GM04503 (cell line): ENCODE data around the gene ALDH3B1.

ENCODE experiments used
- DNase-seq: peaks from one replicate; pipeline ENCODE4 v3.0.0-alpha.2; 2012; ENCODE audit warnings: low read depth

ALDH3B1 gene

DNA sequence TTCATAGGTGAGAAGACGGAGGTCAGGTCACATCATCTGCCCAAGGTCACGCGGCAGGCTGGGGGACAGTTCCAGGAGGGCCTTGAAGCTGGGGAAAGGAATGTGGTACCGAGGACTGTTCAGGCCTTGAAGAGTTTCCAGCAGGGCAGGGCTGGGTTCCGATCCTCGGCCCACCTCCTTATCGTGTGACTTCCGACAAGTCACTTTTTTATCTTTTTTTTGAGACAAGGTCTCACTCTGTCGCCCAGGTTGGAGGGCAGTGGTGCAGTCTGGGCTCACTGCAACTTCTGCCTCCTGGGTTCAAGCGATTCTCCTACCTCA is 21.0 kb downstream of the ALDH3B1 start:
- DNase-seq = no peak

DNA sequence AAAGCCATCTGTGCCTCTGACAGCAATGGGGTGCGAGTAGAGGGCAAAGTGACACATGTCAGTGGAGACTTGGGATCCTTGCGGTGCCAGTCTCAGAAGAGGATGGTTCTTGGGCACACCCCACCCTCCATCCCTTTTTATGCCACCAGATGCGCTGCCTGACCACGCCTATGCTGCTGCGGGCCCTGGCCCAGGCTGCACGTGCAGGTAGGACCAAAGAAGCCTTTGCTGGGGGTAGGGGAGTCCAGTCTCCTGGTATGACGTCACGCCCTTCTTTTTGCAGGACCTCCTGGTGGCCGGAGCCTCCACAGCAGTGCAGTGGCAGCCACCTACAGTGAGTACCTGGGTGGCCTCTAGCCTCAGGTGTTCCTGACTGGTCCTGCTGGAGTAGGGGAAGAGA is 21.9 kb downstream of the ALDH3B1 start:
- DNase-seq = no peak

DNA sequence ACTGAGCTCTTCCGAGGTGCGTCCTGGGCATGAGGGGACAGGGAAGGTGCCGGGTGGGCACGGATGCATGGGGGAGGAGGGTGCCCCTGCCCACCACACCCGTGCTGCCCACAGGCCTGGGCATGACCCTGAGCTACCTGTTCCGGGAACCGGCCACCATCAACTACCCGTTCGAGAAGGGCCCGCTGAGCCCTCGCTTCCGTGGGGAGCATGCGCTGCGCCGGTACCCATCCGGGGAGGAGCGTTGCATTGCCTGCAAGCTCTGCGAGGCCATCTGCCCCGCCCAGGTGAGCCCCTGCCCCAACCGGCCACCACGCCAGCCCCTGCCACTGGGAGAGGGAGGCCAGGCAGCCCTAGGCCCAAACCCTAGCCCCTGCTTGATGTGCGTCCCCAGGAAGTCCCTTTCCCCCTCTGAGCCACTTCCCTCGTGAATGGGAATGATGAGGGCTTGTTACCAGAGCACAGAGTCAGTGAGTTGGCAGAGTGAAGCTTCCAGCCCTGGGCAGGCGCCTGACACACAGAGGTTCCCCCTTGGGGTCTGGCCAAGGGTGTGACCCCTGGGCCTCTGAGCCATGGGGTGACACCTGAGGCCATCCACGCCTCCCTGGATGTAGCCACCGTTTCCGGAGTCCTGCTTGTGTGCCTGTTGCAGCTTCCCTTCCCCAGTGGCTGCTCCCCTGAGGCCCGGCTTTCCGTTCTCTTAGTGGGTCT is 23.0 kb downstream of the ALDH3B1 start:
- DNase-seq = no peak

DNA sequence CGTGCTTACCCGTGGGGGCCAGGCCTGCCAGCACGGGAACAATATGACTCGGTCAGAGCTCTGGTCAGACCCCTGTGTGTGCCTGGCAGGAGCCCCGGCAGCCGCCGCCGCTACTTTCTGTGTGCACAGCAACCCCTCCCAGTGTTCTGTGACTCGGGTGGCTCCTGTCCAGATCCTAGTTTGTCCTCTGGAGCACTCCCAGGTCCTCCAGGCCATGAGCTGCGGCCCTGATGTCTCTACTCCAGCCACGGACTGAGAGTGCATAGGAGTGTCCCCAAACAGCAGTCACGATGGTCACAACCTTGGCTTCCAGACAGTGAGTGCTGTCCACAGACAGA is 23.6 kb downstream of the ALDH3B1 start:
- no peak for DNase-seq

DNA sequence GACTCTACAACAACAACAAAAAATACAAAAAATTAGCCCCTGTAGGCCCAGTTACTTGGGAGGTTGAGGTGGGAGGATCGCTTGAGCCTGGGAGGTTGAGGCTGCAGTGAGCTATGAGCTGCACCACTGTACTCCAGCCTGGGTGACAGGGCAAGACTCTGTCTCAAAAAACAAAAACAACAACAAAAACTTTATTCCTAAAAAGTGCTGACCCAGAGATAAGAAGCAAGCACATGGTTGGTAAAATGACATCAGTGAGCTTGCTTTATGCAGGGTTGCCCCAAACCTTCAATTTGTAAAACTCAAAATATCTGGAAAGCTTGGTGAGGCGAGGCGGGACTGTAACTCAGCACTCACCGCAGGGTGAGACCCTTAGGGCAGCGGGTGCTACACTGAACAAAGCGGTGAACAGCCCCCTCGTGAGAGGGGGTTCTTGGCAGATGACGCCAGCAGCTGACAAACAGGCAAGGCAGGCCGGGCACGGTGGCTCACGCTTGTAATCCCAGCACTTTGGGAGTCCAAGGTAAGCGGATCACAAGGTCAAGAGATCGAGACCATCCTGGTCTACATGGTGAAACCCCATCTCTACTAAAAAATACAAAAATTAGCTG is 25.2 kb downstream of the ALDH3B1 start:
- no peak for DNase-seq

DNA sequence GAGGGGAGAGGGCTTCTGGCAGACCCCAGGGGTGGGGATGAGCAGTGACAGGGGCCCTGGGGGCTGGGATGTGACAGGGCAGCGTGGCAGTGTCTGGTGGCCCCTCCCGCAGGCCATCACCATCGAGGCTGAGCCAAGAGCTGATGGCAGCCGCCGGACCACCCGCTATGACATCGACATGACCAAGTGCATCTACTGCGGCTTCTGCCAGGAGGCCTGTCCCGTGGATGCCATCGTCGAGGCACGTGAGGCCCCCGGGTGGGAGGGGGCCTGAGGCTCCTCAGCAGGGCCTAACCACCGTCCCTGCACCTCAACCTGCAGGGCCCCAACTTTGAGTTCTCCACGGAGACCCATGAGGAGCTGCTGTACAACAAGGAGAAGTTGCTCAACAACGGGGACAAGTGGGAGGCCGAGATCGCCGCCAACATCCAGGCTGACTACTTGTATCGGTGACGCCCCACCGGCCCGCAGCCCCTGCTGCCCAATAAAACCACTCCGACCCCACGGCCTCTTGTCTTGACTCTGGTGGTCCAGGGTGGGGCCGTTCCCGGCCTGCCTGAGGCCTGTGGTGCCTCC is 26.1 kb downstream of the ALDH3B1 start:
- DNase-seq = no peak

DNA sequence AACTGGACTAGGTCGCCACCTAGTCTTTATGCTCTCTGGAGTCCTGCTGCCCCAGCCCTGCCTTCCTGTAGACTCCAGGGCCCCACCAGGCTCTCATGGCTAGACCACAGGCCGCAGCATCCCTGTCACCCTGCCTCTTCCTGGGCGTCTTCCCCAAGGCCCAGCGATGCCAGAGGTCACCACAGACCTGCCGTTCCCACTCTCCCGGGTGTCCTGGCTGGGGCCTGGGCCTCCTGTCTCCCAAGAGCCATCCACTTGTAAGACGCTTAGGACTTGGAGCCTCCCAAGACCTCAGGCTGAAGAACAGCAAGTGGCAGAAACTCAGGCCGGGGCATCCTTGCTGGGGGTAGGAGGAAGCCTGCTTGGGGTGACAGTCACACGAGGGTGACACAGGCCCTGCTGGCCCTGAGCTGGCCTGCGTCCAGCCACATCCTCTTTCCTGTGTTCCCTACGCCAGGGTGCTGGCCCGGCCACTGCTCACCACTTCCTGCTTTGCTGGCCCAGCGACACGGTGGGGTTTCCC is 26.7 kb downstream of the ALDH3B1 start:
- DNase-seq = no peak

DNA sequence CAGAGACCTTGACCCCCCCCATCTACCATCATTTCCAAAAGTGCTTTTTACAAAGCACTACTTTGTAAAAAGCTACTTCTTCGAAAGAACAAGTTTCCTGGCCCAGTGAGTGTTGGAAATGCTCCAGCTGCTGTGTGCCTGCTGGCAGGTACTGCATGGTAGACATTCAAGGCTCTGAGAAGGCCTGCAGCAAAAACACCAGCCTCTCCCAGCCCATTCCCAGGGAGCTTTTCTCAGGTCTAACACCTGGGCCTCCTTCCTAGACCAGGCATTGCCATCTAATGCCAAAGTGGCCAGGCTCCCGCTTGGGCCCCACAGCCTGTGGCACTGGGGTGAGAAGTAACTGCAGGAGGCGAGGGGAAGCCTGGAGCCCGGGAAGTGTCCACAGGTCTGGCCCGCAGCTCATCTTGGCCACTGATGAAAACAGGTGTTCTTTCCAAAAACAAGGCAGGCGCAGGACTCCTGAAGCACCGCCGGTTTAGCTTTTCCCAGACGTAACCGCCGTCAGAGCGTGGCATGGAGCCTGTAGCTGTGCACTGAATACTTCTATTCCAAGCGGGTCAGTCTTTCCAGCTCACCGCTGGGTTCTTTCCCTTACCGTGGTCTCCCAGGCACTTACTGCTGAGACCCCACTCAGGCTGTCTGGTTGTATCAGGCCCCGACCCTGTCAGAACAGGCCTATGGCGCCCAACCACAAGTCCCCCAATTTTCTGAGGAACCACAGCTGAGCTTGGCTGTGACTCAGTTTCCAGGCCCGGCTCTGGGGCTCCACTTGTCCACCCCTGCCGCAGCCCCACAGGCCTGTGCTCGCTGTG is 27.5 kb downstream of the ALDH3B1 start:
- no peak for DNase-seq

DNA sequence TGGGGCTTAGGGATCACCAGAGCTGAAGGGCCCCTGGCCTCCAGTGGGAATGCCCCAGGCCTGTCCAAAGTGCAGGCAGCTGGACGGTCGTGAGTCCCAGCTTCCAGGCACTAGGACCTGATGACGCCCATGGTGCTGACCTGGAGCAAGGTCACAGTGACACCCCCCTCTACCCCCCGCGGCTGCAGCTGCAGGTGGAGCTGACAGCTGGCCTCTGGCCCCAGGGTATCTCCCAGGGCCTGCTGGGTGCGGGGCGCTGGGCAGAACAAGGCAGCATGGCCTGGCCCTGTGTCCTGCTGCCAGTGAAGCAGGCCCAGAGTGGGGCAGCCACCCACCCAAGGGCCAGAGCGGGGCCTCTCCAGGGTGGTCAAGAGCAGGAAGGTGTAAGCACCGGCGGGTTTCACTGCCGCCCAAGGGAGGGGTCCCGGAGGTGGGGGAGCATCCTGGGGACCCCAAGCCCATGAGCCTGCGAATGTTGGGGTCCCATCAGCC is 28.1 kb downstream of the ALDH3B1 start:
- DNase-seq = no peak

DNA sequence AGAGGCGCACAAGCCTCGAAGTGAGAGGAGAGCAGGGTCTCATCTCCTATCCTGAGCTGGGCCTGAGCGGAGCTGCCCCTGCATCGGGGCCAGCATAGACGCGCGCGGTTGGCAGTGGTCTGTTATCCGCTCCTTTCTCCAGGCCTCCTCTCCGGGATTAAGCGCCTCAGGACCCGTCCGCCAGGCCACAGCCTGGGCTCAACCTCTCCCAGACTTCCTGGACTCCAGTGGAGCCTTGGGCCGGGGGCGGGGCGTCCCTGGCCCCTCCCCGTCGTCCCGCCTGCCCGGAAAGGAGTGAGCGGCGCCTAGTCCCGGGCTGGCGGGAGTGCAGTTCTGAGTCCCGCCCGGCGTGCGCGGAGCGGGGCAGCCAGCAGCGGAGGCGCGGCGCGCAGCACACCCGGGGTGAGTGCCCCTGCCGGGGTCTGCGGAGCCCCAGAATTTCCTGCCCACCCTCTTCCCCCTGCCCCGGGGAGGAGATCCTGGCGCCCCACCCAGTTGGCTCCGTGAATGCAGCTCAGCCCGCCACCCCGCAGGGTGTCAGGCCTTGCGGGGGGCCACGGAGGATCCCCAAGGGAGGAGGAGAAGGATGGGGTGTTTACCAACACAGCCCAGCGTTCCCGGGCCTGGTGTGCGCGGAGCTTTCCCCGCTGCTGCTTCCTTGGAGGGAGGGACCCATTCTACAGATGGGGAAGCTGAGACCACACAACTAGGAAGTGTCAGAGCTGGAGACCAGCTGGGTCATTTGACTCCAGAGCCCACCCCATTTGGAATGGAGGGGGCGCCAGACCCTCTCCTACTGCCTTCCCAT is 28.8 kb downstream of the ALDH3B1 start, which contains the start of gene TCIRG1:
Gene TCIRG1 (plus strand): TSS at position 308 of the 808 bp plus-strand sequence. CDS start 2,247 bp downstream, outside the sequence.
- DNase-seq = peak; percentile 43

DNA sequence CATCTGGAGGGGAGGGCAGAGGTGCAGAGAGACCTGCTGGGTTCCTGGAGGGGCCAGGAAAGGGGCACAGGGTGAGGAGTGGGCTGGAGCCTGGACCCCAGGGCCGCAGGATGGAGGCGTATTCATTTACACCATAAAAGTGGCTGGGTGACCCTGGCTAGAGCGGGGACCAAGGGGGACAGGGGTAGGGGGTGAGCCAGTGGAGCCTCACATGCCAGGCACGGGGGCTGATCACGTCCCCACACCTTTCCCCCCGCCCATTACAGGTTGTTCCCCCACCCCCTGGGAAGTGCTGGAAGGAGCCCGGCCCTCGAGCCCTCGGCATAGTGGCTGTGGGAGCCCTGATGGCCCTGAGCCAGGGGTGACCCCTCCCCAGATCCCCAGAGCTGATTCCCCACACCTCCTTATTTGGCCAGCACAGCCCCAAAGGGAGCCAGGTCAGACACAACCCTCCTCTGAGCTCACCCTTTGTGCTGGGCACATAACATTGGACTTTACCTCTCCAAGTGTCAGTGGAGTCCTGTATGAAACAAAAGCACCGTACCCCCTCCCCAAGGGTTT is 29.5 kb downstream of the ALDH3B1 start:
- DNase-seq = no peak

DNA sequence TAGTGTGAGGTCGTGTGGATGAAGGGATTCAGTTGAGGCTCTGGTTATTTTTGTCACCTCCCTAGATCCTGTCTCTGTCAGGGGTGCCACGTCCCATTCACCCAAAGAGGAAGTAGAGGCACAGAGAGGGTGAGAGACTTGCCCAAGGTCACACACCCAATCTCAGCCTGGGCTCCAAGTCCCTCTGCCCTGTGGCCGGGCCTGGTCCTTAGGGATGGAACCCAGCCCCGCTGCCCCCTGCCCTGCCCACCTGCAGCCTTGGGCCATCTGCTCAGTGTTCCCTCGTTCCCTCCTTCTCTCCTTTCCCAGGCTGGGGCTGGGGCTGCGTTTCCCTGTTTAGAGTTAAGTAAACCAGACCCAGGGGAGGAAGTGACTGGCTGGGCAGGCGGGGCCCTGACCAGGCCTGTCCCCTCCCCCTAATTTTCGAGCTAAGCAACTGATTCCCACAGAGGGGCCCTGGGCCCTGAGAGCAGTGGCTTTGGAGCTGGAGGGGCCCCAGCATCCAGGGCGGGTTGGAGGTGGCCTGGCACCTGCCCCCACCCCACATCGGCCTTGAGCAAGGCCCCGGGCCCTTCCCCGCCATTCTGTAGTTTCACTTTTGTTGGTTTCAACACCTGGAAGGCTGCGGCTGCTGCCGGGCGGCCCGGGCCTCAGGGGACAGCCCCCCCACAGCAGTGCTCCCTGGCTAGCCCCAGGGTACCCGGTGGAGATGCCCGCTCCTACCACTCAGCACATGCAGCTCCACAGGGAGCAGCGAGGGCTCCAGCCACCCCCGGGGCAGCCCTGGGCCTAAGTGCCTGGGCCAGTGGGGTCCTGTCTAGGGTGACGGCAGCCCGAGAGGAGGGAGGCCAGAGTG is 30.2 kb downstream of the ALDH3B1 start:
- no peak for DNase-seq

DNA sequence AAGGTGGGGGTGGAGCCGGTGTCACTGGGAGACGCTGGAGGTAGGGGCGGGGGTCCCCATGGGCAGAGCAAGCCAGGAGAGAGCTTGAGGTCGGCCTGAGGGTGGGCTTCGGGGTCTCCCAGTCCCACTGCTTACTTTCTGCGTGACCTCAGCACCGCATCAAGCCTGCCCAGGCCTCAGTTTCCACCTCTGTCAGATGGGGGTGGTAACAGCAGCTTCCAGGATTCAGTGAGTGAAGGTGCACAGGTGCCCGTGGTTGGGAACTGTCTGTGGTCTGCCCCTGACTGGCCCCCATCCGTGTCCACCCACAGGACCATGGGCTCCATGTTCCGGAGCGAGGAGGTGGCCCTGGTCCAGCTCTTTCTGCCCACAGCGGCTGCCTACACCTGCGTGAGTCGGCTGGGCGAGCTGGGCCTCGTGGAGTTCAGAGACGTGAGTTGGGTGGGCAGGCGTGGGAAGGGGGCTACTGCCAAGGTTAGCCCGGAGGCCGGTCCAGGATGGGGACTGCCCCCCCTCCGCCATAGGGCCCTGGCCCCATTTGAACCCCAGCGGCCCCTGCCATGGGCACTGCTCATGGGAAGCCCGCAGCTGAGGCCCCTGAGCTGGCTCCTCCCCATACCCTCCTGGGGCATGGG is 30.9 kb downstream of the ALDH3B1 start:
- no peak for DNase-seq

DNA sequence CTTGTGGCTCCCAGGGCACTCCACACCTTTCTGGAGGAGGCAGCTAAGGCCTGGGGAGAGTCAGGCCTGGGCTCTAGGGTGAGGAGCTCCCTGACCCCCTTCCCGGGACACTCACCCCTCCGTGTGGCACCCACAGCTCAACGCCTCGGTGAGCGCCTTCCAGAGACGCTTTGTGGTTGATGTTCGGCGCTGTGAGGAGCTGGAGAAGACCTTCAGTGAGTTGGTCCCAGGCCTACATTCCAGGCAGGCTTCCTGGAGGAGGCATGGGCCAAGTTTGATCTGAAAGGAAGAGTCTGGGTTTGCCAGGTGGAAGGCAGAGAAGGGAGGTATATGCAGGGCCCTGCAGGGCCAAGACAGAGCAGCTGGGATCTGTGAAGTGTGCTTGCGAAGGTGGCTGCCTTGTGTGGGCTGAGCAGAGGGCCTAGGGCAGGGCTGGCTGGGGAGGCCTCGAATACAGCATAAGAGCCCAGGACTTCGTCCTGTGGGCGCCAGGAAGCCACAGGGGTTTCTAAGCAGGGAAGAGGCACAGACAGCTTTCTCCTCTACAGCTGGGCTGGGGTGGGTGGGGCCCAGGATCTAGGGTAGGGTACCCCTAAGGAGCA is 31.6 kb downstream of the ALDH3B1 start:
- no peak for DNase-seq

DNA sequence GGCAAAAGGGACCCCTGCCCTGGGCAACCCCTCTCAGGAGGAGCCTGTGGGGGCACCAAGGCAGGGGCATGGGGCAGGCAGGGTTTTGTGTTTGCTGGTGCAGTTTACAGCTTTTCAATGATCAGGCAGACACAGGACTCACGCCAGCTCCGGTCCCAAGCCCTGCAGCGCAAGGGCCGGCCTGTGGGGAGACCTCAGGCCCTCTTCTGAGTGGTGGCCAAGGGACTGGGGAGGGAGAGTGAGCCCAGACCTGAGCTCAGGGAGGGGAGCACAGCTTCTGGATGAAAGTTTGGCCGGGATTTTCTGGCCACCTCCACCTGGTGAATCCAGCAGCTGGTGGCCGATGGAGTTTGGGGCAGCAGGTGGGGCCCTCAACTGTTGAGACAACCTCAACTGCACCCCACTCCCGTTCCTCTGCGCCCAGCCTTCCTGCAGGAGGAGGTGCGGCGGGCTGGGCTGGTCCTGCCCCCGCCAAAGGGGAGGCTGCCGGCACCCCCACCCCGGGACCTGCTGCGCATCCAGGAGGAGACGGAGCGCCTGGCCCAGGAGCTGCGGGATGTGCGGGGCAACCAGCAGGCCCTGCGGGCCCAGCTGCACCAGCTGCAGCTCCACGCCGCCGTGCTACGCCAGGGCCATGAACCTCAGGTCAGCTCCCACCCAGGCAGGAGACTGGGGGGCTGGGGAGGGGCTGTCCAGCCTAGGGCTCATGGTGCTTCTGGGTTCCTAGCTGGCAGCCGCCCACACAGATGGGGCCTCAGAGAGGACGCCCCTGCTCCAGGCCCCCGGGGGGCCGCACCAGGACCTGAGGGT is 32.3 kb downstream of the ALDH3B1 start:
- DNase-seq = no peak

DNA sequence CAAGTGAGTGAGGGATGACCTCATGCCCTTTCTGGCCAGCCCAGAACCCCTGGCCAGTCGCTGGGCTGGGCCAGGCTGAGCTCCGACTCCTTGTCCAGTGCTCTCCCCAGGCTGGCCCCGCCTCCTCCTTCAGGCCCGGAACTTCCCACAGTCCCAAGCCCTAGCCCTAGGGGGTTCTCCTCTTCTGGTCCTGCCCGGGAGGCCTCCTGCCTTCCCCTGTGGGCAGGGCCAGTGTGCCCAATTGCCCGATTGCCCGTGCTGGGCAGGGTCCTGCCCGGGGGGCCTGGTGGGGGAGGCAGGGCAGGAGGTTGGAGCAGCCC is 32.9 kb downstream of the ALDH3B1 start:
- no peak for DNase-seq

DNA sequence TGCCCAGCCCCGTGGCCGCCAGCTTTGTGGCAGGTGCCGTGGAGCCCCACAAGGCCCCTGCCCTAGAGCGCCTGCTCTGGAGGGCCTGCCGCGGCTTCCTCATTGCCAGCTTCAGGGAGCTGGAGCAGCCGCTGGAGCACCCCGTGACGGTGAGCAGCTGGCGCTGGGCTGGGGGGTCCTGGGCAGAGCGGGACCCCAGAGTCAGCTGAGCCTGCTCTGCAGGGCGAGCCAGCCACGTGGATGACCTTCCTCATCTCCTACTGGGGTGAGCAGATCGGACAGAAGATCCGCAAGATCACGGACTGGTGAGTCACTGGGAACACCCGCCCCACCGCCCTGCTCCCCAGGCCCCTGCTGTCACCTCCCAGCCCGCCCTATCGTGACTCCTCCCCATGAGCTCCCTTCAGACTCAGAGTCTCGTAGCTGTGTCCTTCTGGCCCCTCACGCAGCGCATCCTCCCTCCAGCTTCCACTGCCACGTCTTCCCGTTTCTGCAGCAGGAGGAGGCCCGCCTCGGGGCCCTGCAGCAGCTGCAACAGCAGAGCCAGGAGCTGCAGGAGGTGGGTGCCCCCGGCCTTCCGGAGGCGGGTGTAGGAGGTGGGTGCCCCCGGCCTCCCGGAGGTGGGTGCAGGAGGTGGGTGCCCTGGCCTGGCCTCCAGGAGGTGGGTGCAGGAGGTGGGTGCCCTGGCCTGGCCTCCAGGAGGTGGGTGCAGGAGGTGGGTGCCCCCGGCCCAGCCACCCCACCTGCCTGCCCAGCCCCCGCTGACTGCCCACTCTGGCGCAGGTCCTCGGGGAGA is 33.4 kb downstream of the ALDH3B1 start:
- no peak for DNase-seq
